Right lobe of liver (tissue), 4 donors: ENCODE data around the gene DZIP1.

ENCODE experiments used
- POLR2A ChIP-seq: fragments of 450-650 bp; IDR thresholded peaks from one replicate; pipeline ENCODE4 v1.6.1; 2017; ENCODE audit warnings: antibody characterized with exemption, mild to moderate bottlenecking
- TF ChIP-seq, protein P1 (sequence below), 4 donors: fragments of 200-600 bp in 3 of 4; fragments of 450-650 bp in 1 of 4; IDR thresholded peaks; one replicate each; pipeline versions ENCODE4 v1.5.1 to v1.8.0; 2016 to 2022; ENCODE audit warnings: antibody characterized with exemption in 4 of 4, mild to moderate bottlenecking in 2 of 4
- donor health status: DM: no; HTN: no; CAD: no.
- donor health status: DM: no; HTN: no; CAD: no.
- donor health status: DM: no; HTN: yes; CAD: no.

DNA sequence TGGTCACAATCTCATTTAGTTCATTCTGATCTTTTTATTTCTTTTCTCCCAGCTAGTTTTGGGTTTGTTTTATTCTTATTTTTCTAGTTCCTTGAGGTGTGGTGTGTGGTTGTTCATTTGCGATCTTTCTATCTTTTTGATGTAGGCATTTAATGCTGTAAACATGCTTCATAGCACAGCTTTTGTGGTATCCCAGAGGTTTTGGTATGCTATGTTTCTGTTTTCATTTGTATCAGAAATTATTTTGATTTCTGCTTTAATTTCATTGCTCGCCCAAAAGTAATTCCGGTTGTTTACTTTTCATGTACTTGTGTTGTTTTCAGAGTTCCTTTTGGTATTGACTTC, 45.0 kb upstream of the DZIP1 start:
- TF ChIP-seq, protein P1, sequence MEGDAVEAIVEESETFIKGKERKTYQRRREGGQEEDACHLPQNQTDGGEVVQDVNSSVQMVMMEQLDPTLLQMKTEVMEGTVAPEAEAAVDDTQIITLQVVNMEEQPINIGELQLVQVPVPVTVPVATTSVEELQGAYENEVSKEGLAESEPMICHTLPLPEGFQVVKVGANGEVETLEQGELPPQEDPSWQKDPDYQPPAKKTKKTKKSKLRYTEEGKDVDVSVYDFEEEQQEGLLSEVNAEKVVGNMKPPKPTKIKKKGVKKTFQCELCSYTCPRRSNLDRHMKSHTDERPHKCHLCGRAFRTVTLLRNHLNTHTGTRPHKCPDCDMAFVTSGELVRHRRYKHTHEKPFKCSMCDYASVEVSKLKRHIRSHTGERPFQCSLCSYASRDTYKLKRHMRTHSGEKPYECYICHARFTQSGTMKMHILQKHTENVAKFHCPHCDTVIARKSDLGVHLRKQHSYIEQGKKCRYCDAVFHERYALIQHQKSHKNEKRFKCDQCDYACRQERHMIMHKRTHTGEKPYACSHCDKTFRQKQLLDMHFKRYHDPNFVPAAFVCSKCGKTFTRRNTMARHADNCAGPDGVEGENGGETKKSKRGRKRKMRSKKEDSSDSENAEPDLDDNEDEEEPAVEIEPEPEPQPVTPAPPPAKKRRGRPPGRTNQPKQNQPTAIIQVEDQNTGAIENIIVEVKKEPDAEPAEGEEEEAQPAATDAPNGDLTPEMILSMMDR (IDR thresholded peaks at IDR 0.05), result no peak
- TF ChIP-seq POLR2A, result no peak
